ENCODE results near the gene DNAH6. TPM values are rescaled to one million over a fixed set of nuclear protein-coding genes. Genes with fewer than 3 reads are reported as not detected.

DNAH6 gene
- total RNA-seq, 1 experiment from 2014 or later, result 0.26 TPM

DNA sequence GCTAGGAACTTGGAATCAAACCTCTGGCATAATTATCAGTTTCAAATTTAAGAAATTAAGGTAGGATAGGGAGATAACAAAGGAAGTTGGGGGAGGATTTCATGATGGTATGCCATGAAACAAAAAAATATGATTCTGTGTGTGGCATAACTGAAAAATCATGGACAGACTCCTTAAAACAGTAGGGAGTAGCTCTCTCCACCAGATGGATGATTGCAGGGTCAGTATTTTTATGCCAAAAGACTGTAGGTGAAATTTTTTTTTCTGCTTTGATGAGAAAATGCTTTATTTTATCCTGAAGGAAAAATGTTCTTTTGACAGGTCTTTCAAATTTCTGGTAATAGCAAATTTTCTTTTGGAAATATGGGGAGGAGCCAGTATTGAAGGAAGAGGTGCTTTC, 270.3 kb downstream of the DNAH6 start:
- H3K23ac ChIP-seq (ENCODE audit: insufficient read length, low read depth, low read length), result no peak overlapping the region
- H3K14ac ChIP-seq (ENCODE audit: insufficient read depth, low read length), result no peak overlapping the region
- no peak for DNase-seq
- no peak overlapping the region for H2AFZ ChIP-seq (ENCODE audit: low read length)
- H3K9ac ChIP-seq (ENCODE audit: extremely low read depth, insufficient read length, low read length), result no peak overlapping the region
- Mint-ChIP-seq H3K4me1 (peaks cover 7 to 11% of the 10 kb centered on the region in 2 experiments), H3K4me3 (no peak overlapping the region), H3K36me3 (ENCODE audit: insufficient read depth in 1 of 3, low read depth in 3 of 3) (no peaks in the 10 kb centered on the region), H3K27me3 (ENCODE audit: low read depth) (no peaks in the 10 kb centered on the region), H3K27ac (no peak overlapping the region), H3K9me3 (no peaks in the 10 kb centered on the region)
- no peak overlapping the region for H2AK5ac ChIP-seq (ENCODE audit: insufficient read length, low read length)
- H3K4me1 ChIP-seq (ENCODE audit: insufficient read depth, low read length), result peaks cover 2% of the 10 kb centered on the region; the same call in 1 of the 2 replicates
- no peaks in the 10 kb centered on the region for H3K79me2 ChIP-seq (ENCODE audit: insufficient read depth, low read length)
- H3T11ph ChIP-seq (ENCODE audit: low read length), result no peak overlapping the region
- no peaks in the 10 kb centered on the region for H3K23me2 ChIP-seq (ENCODE audit: insufficient read length, low read depth, low read length, poor library complexity, severe bottlenecking)
- H2BK15ac ChIP-seq (ENCODE audit: low read depth, low read length), result no peak overlapping the region
- H2BK5ac ChIP-seq (ENCODE audit: insufficient read length, low read length), result no peak overlapping the region
- H3K56ac ChIP-seq (ENCODE audit: insufficient read length, low read depth, low read length), result no peak overlapping the region
- H3K9me3 ChIP-seq (ENCODE audit: control insufficient read depth, low read depth, low read length), result no peaks in the 10 kb centered on the region
- no peak overlapping the region for H4K5ac ChIP-seq (ENCODE audit: insufficient read length, low read depth, low read length)
- H3K4me2 ChIP-seq (ENCODE audit: insufficient read depth, insufficient read length, low read length), result no peak overlapping the region
- H2BK20ac ChIP-seq (ENCODE audit: low read depth, low read length, poor library complexity, severe bottlenecking), result no peak overlapping the region
- H3K27ac ChIP-seq (ENCODE audit: insufficient read length, low read depth, low read length), result no peak overlapping the region
- no peaks in the 10 kb centered on the region for H4K20me1 ChIP-seq (ENCODE audit: control insufficient read depth, insufficient read depth, insufficient read length)
- TF ChIP-seq, protein P1, sequence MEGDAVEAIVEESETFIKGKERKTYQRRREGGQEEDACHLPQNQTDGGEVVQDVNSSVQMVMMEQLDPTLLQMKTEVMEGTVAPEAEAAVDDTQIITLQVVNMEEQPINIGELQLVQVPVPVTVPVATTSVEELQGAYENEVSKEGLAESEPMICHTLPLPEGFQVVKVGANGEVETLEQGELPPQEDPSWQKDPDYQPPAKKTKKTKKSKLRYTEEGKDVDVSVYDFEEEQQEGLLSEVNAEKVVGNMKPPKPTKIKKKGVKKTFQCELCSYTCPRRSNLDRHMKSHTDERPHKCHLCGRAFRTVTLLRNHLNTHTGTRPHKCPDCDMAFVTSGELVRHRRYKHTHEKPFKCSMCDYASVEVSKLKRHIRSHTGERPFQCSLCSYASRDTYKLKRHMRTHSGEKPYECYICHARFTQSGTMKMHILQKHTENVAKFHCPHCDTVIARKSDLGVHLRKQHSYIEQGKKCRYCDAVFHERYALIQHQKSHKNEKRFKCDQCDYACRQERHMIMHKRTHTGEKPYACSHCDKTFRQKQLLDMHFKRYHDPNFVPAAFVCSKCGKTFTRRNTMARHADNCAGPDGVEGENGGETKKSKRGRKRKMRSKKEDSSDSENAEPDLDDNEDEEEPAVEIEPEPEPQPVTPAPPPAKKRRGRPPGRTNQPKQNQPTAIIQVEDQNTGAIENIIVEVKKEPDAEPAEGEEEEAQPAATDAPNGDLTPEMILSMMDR (conservative IDR thresholded peaks at IDR 0.05), result no peak
- no peak overlapping the region for H3K4ac ChIP-seq (ENCODE audit: low read depth, low read length)
- no peak overlapping the region for H2BK120ac ChIP-seq (ENCODE audit: low read depth, low read length, poor library complexity, severe bottlenecking)
- H3K79me1 ChIP-seq (ENCODE audit: insufficient read depth, low read depth, low read length, poor library complexity, severe bottlenecking), result no peaks in the 10 kb centered on the region
- H4K91ac ChIP-seq (ENCODE audit: insufficient read length, low read depth, low read length), result no peak overlapping the region
- no peak overlapping the region for H4K8ac ChIP-seq (replicated peaks; ENCODE audit: insufficient read length, low read depth, low read length)
- H3K18ac ChIP-seq (ENCODE audit: insufficient read length, low read depth, low read length), result no peak overlapping the region
- no peaks in the 10 kb centered on the region for H3K27me3 ChIP-seq (ENCODE audit: insufficient read depth, low read length)
- H2BK12ac ChIP-seq (ENCODE audit: insufficient read length, low read depth, low read length), result no peak overlapping the region
